COR-L47 (cell line): ENCODE measurements around the gene SLC1A2.

Source experiments
- DNase-seq: peaks from one replicate; lab custom pipeline; 2025; lab: John Stamatoyannopoulos, UW

Gene SLC1A2

DNA sequence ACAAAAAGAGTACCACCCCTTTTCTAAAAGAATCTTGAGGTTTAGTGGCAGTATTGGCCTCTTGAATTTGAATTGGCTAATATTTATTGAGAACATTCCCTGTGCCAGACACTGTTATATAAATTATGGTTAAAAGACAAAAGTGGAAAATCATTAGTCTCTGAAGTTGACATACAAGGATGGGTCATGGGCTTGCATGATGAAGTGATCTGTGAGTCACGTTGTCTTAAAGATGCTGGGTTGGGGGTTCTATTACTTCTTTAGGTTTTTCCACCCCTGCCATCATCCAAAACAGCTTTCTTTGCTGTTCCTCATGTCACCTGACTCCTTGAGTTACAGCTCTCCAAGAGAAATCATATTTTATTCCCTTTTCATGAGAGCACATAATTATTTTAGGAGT is 195.4 kb downstream of the SLC1A2 start:
- DNase-seq, result no peak

DNA sequence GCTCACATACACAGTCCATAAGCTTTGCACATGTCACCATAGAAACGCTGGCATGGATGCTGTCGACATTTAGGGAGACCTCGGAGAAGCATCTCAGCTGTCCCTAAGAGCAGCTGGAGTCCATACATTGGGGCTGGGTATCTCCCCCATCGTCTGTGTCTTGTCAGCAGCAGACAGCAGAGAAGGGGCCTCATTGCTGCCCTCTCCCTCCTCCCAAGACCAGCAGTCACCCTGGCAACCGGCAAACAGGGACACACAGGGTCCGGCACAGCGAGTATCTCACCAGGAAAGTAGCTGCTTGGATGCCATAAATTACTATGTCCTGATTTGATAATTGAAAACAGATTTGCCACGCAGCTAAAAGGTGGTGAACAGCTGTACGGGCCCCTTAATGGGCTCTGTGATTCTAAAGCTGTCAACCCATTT is 196.0 kb downstream of the SLC1A2 start:
- DNase-seq, result peak; percentile 94

DNA sequence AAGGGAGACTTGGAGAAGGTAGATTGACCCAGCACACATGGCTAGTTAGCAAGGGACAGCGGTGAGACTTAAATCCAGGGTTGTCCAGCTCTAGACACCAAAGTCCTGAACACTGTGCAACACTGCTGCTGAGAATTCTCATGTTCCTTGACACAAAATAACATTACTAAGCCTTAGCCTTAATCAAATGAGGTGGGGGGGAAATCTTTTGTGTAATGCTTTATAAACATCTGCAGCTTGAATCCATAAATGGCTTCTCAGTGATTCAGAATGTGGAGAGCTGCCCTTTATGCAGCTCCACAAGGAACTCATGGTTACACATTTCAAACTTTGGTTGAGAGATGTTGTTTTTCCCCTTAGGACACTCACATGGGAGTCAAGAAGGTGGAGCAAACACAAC is 200.4 kb downstream of the SLC1A2 start:
- no peak for DNase-seq

GRCh38 chr11:35216962-35217678 is 202.2 kb downstream of the SLC1A2 start:
- DNase-seq, result peak; percentile 67

- DNase-seq, result peak; percentile 36
Measured at GRCh38 chr11:35215945-35216344, 203.4 kb downstream of the SLC1A2 start.

- DNase-seq, result no peak
Measured at GRCh38 chr11:35214792-35215193, 204.6 kb downstream of the SLC1A2 start.

- no peak for DNase-seq
Measured at GRCh38 chr11:35214226-35214770, 205.1 kb downstream of the SLC1A2 start.

DNA sequence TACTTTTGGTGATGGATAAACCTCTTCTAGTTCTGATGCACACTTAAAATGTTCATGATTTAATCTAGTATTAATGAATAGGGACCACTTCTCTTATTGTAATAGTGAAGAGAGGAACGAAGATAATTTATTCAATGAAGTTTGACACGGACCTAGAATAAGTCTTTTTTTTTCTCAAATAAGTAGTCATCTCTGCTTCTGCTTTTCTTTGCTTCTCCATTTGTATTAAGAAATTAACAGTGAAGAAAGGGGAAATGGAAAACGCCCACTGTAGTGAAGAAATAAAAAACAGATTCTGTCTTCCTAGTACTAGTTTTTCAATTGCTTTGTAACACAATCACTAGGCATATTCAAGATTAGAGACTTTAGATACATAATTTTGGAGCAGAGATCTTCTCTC is 207.4 kb downstream of the SLC1A2 start:
- no peak for DNase-seq

- no peak for DNase-seq
Measured at GRCh38 chr11:35210876-35211546, 208.3 kb downstream of the SLC1A2 start.

DNA sequence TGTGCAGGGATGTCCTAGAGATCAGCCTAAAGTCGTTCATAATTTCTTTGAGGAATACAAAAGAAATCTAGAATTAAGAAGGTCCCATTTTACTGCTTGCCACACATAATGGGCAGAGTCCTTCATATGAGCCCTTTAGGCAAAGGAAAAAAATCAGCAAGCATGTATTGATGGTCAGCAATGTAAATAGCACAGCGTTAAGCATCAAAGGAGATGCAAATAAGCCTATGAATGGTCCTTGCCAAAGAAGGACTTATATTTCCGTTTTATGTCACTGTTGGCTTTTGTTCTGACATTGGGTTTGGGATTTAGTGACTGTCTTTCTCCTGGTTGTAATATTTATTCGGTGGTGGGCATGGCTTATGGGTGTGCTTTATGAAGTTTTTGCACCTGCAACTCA is 210.6 kb downstream of the SLC1A2 start:
- no peak for DNase-seq

DNA sequence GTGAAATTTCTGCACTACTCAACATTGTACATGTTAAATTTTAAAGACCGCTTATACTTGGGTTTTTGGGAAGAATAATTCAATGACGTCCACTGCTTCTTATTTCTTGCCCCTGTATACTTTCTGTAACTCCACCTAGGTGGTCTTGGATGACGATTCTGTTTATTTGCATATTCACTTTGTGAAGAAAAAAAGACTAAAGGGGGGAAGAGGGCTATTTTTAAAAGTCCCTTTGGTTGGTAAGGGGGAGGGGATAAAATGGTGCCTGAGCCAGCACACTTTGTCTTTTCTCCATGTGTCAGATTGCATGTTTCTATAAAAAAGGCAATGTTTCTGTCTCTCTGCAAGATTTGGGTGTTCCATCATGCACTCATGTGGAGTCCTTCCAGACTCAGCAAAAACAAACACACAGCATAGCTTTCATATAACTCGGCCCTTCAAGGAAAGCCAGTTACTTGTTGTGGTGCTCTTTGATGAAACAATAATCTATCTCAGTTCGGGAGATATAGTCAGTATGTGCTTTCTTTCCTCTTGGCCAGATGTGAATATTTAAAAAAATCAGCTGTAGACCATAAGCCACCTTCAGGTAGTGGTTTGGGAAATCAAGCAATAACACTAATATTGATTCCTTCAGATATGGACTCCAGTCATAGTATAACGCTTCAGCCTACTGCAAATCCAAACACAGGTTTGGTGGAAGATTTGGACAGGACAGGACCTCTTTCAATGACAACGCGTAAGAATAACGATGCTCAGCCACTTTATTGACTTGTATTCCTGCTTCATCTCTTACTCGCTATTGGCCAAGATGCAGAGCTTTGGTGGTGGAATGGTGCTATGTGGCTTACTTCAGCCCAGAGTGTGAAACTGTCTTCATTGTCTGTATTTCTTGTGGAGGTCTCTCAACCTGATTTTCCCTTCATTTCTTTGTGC is 211.6 kb downstream of the SLC1A2 start:
- no peak for DNase-seq

GRCh38 chr11:35206616-35207015 is 212.7 kb downstream of the SLC1A2 start:
- DNase-seq, result no peak

DNA sequence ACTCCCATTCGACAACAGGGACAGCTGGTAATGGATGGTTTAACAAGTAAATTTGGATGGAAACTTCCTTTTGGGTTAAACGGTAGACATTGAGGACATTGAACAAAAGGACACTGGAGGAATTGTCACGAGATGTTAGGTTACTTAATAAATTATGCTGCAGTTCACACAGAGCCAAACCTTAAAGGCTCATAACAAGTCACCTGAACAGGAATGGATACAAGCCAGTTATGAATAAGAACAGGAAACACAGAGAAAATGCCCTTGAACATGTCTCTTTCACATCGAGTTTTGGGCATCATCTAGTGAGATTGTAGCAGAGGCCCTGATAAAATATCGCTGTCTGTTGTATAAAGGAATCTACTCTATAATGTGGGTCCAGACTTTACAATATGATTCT is 214.7 kb downstream of the SLC1A2 start:
- DNase-seq, result no peak
